Tibial nerve (tissue), 4 donors: ENCODE data around the gene PLA1A. TPM values are rescaled to one million over a fixed set of nuclear protein-coding genes. Genes with fewer than 3 reads are reported as not detected.
A peak's percentile ranks its signal among the peaks of the same experiment; 100 is the strongest.

Source experiments
- DNase-seq, 2 donors: peaks; one replicate each; pipeline ENCODE4 v3.0.0-alpha.2; 2019; ENCODE audit warnings: low spot score in 2 of 2
- H3K27ac ChIP-seq, 4 donors: fragments of 200-600 bp; sonication (generic) in 3 of 4; one replicate each; pipeline ENCODE4 v1.5.1; 2017 to 2019; ENCODE audit warnings: mild to moderate bottlenecking in 1 of 4
- H3K27me3 ChIP-seq, 2 donors: fragments of 200-600 bp; sonication (generic) in 1 of 2; one replicate each; pipeline versions ENCODE4 v1.5.1 to v1.6.0; 2017 to 2019
- H3K36me3 ChIP-seq, 3 donors: fragments of 200-600 bp; sonication (generic); one replicate each; pipeline ENCODE4 v1.5.1; 2018 to 2019
- H3K4me1 ChIP-seq, 4 donors: fragments of 200-600 bp; sonication (generic) in 3 of 4; one replicate each; pipeline ENCODE4 v1.5.1; 2017 to 2019
- H3K4me3 ChIP-seq, 4 donors: fragments of 200-600 bp; sonication (generic) in 3 of 4; one replicate each; pipeline ENCODE4 v1.5.1; 2017 to 2019; ENCODE audit warnings: mild to moderate bottlenecking in 1 of 4, moderate library complexity in 1 of 4
- H3K9me3 ChIP-seq, 4 donors: fragments of 200-600 bp; sonication (generic) in 3 of 4; one replicate each; pipeline ENCODE4 v1.5.1; 2017 to 2019
- EP300 ChIP-seq, 2 donors: sonication (generic); formaldehyde crosslinking; IDR thresholded peaks; one replicate each; pipeline ENCODE4 v1.6.1; 2017; ENCODE audit warnings: antibody characterized with exemption in 2 of 2, mild to moderate bottlenecking in 1 of 2
- POLR2A ChIP-seq, 2 donors: fragments of 450-650 bp; IDR thresholded peaks; one replicate each; pipeline ENCODE4 v1.6.1; 2017; ENCODE audit warnings: antibody characterized with exemption in 2 of 2, mild to moderate bottlenecking in 2 of 2, moderate library complexity in 2 of 2
- WGBS, 2 donors: methylation state at CpG; one replicate each; pipeline ENCODE4 v1.1.5; 2018; 5-methylcytosine and 5-hydroxymethylcytosine counted together
- total RNA-seq, 4 donors: library from RNA; depleted of rRNA; stranded (reverse); fragments of >200 nt; gene quantifications; one replicate each; pipeline ENCODE4 v1.1.0, GENCODE V29; 2016
- TF ChIP-seq, protein P1 (sequence below), 5 experiments: fragments of 200-600 bp in 3 of 5; fragments of 450-650 bp in 2 of 5; sonication (generic) in 3 of 5; IDR thresholded peaks; one replicate each; pipeline ENCODE4 v1.5.1; 2016 to 2019; ENCODE audit warnings: antibody characterized with exemption in 5 of 5, mild to moderate bottlenecking in 3 of 5, moderate library complexity in 2 of 5

Gene PLA1A
- total RNA-seq, 4 donors from 2014 or later = 2.5 to 12.0 (median 3.9) TPM; not detected in 1

GRCh38 chr3:119579366-119580066 lies 18.2 kb upstream of the PLA1A start, which contains the start of gene ADPRH:
Gene ADPRH (plus strand): TSS chr3:119579492. CDS start chr3:119582170, 2,678 bp downstream.
- peak; percentile 42 to 51 for DNase-seq
- peak within 1 kb of the TSS; percentile 51 to 80 (median 60) for H3K4me3 ChIP-seq
- H3K9me3 ChIP-seq = no peaks in the 10 kb centered on the region
- TF ChIP-seq EP300 (IDR thresholded peaks at IDR 0.05) (peak in 1 of 2 donors; percentile 66), POLR2A (IDR thresholded peaks at IDR 0.05) (peak; percentile 21 to 44)
- TF ChIP-seq, protein P1, sequence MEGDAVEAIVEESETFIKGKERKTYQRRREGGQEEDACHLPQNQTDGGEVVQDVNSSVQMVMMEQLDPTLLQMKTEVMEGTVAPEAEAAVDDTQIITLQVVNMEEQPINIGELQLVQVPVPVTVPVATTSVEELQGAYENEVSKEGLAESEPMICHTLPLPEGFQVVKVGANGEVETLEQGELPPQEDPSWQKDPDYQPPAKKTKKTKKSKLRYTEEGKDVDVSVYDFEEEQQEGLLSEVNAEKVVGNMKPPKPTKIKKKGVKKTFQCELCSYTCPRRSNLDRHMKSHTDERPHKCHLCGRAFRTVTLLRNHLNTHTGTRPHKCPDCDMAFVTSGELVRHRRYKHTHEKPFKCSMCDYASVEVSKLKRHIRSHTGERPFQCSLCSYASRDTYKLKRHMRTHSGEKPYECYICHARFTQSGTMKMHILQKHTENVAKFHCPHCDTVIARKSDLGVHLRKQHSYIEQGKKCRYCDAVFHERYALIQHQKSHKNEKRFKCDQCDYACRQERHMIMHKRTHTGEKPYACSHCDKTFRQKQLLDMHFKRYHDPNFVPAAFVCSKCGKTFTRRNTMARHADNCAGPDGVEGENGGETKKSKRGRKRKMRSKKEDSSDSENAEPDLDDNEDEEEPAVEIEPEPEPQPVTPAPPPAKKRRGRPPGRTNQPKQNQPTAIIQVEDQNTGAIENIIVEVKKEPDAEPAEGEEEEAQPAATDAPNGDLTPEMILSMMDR (IDR thresholded peaks at IDR 0.05) = no peak
- WGBS, 2 donors = 0 to 3% methylated on average over 19 to 42 of the region's 68 CpGs
- no peaks in the 10 kb centered on the region for H3K27me3 ChIP-seq
- peaks cover 0 to 26% (median 0%) of the 10 kb centered on the region in 4 donors for H3K4me1 ChIP-seq
- H3K27ac ChIP-seq = peak within 1 kb of the TSS; percentile 73 to 97 (median 94)
- peaks cover 0 to 26% (median 0%) of the 10 kb centered on the region in 3 donors for H3K36me3 ChIP-seq

DNA sequence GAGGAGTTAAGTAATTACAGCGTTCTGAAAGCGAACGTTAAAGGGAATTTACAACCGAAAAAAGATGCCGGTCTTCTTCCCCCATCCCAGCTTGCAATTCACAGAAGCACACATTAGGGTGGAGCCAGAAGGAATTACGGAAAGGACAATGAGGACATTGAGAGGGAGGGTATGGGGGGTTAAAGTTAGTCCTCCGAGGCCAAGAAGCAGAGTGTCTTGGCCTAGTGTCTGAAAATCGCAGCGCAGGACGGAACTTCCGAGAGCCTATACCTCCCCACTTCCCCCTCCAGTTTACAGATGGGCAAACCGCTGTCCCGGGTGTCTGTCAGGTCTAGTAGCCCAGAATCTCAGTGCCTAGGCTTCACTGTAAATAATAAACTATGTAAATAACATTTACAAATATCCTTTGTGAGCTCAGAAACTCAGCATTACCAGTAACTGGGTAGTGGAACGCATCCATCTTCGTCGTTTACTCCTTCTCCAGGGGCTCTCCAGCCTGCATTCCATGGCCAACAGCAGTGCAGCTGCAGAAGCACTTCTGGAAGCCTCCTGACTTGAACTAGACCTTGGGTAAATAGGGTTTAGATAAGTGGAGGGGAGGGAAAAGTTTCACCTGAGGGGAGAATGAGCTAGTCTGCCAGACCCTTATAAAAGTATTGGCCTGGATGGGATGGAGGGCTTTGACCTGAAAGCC lies 17.5 kb upstream of the PLA1A start:
- WGBS, 2 donors = 6% methylated on average over 16 of the region's 16 CpGs
- H3K36me3 ChIP-seq = peaks cover 0 to 33% (median 0%) of the 10 kb centered on the region in 3 donors
- H3K27ac ChIP-seq = peak overlapping the region; percentile 73 to 97 (median 94)
- no peaks in the 10 kb centered on the region for H3K27me3 ChIP-seq
- no peaks in the 10 kb centered on the region for H3K9me3 ChIP-seq
- H3K4me1 ChIP-seq = peaks cover 0 to 26% (median 0%) of the 10 kb centered on the region in 4 donors
- H3K4me3 ChIP-seq = peak overlapping the region; percentile 51 to 80 (median 60)
- TF ChIP-seq POLR2A (IDR thresholded peaks at IDR 0.05) = no peak
- DNase-seq = peak in 1 of 2 donors; percentile 32

GRCh38 chr3:119582178-119582577 lies 15.5 kb upstream of the PLA1A start:
- Histone ChIP-seq H3K27ac (no peak overlapping the region), H3K4me3 (no peak overlapping the region), H3K36me3 (peaks cover 0 to 47% (median 0%) of the 10 kb centered on the region in 3 donors), H3K4me1 (peaks cover 0 to 26% (median 0%) of the 10 kb centered on the region in 4 donors), H3K9me3 (no peaks in the 10 kb centered on the region), H3K27me3 (no peaks in the 10 kb centered on the region)
- 91 to 94% methylated on average over 6 of the region's 6 CpGs for WGBS, 2 donors
- TF ChIP-seq POLR2A (IDR thresholded peaks at IDR 0.05) = no peak
- TF ChIP-seq, protein P1 (IDR thresholded peaks at IDR 0.05) = no peak
- no peak for TF ChIP-seq EP300 (IDR thresholded peaks at IDR 0.05)
- no peak for DNase-seq

GRCh38 chr3:119585208-119585607 lies 12.5 kb upstream of the PLA1A start:
- H3K36me3 ChIP-seq = peaks cover 0 to 63% (median 0%) of the 10 kb centered on the region in 3 donors
- WGBS, 2 donors = 91 to 97% methylated on average over 10 of the region's 10 CpGs
- no peak for DNase-seq

DNA sequence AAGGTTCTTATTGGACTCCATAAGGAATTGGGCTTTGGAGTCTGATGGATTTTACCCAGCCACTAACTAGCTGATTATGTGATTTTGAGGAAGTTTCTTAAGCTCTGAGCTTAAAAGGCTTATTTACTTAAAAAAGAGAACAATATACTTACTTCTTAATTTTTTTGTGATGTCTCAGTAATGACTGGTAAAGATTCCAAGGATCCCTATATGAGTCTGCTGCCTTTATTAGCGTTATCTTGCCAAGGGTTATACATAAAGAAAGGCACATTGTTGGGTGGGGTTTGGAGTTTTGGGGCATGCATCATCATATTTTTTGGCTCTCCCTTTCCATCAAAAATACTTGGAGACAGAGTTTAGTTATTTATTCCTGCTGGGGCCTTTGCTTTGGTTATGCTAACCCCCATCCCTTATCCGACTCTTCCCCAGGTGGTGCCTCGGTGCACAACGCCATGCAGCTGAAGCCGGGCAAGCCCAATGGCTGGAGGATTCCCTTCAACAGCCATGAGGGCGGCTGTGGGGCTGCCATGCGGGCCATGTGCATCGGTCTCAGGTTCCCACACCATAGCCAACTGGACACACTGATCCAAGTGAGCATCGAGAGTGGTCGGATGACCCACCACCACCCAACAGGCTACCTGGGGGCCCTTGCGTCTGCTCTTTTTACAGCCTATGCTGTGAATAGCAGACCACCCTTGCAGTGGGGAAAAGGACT lies 11.7 kb upstream of the PLA1A start:
- Histone ChIP-seq H3K4me1 (peaks cover 0 to 6% (median 0%) of the 10 kb centered on the region in 4 donors), H3K4me3 (no peak overlapping the region), H3K27me3 (no peaks in the 10 kb centered on the region), H3K27ac (no peak overlapping the region), H3K9me3 (no peaks in the 10 kb centered on the region), H3K36me3 (peaks cover 0 to 63% (median 0%) of the 10 kb centered on the region in 3 donors)
- TF ChIP-seq POLR2A (IDR thresholded peaks at IDR 0.05) = no peak
- TF ChIP-seq EP300 (IDR thresholded peaks at IDR 0.05) = no peak
- TF ChIP-seq, protein P1 (IDR thresholded peaks at IDR 0.05) = no peak
- 88 to 94% methylated on average over 8 to 11 of the region's 11 CpGs for WGBS, 2 donors
- DNase-seq = no peak

More at GRCh38 chr3:119585208-119585607, 12.5 kb upstream of the PLA1A start:
- TF ChIP-seq, protein P1 (IDR thresholded peaks at IDR 0.05) = no peak
- TF ChIP-seq POLR2A (IDR thresholded peaks at IDR 0.05) (no peak), EP300 (IDR thresholded peaks at IDR 0.05) (no peak)
- Histone ChIP-seq H3K4me1 (peaks cover 0 to 13% (median 0%) of the 10 kb centered on the region in 4 donors), H3K27ac (no peak overlapping the region), H3K4me3 (no peak overlapping the region), H3K27me3 (no peaks in the 10 kb centered on the region), H3K9me3 (no peaks in the 10 kb centered on the region)
